HG02678 (cell line): ENCODE results near the gene CCSAP.
A peak's percentile ranks its signal among the peaks of the same experiment; 100 is the strongest.
"Not testable (repeated sequence)": the region's sequence is repeated elsewhere in the genome, so short reads cannot be mapped to it uniquely, and the experiment has no call there.

ENCODE experiments used
- ATAC-seq: cut with Tn5 transposase; IDR thresholded peaks from one replicate; pipeline ENCODE4 v1.9.1; 2021; ENCODE audit warnings: mild to moderate bottlenecking, moderate library complexity; ENCODE audit not compliant: unreplicated experiment

The CCSAP gene

GRCh38 chr1:229342656-229343569 lies at the start of gene CCSAP:
CCSAP (minus strand) TSS chr1:229343047; CDS start chr1:229342465, 582 bp downstream.
- ATAC-seq = peak; percentile 45

- no peak for ATAC-seq
These were observed 47.3 kb upstream of the CCSAP start for GRCh38 chr1:229390130-229390529.

GRCh38 chr1:229388897-229389580 lies 46.2 kb upstream of the CCSAP start:
- ATAC-seq = no peak

GRCh38 chr1:229385853-229386456 lies 43.1 kb upstream of the CCSAP start:
- no peak for ATAC-seq

- no peak for ATAC-seq
These were observed 42.0 kb upstream of the CCSAP start for GRCh38 chr1:229384822-229385221.

GRCh38 chr1:229383961-229384360 lies 41.1 kb upstream of the CCSAP start:
- ATAC-seq = no peak

DNA sequence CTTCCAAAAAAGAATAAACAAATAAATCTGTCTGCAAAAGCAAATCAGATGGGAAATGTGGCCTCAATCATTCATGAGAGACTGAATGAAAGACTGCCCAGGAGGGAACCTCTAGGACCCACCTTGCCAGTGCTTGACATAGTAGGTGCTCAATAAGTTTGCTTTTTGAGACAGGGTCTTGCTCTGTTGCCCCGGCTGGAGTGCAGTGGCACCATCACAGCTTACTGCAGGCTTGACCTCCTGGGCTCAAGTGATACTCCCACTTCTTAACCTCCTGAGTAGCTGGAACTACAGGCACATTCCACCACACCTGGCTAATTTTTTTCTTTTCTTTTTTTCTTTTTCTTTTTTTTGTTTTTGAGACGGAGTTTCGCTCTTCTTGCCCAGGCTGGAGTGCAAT lies 40.3 kb upstream of the CCSAP start:
- no peak for ATAC-seq

GRCh38 chr1:229381234-229381633 lies 38.4 kb upstream of the CCSAP start:
- ATAC-seq = no peak

DNA sequence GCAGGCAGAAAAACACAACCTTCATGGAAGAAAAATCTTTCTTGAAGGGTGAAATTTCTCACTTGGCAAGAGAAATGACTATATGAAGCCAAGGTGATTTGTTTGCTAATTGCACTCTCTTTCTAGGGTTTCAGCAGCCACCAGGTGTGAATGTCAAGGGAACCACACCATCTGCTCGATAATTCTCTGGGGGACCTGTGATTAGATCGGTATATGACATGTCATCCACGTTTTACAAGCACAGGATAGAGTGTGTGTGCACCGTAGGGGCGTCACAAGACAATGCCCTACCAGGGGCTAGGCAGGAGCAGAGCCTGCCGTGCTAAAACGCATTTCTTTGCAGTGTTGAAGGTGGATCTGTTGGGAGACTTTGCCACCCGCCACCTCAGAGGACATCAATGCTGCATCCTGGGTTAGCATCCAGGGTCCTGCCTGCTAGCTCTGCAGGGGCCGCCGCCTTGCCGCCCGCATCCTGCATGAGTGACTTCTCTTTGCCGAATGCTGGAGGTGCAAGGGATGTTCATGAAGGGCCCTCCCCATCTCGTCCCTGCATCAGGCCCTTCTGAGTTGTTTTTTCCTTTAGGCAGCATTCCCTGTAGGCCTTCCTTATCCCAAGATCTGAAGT lies 37.8 kb upstream of the CCSAP start:
- no peak for ATAC-seq

DNA sequence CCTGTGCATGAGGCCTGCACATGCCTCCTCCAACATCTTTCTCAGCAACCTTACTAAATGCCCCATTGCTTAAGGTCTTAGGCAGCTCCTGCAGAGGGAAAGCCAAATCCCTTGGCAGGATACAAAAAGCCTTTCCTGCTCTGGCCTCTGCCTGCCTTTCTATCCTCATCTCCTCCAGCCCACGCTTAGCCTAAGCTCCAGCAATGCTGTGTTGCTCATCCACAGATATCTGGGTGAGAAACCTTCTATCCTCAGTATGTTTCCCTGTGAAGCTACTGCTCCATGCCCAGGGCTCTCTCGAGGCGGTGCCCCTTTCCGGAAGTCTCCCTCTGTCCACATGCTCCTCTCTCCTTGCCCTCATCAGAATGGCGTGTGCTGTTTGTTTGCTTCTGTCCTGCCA lies 37.0 kb upstream of the CCSAP start:
- no peak for ATAC-seq

DNA sequence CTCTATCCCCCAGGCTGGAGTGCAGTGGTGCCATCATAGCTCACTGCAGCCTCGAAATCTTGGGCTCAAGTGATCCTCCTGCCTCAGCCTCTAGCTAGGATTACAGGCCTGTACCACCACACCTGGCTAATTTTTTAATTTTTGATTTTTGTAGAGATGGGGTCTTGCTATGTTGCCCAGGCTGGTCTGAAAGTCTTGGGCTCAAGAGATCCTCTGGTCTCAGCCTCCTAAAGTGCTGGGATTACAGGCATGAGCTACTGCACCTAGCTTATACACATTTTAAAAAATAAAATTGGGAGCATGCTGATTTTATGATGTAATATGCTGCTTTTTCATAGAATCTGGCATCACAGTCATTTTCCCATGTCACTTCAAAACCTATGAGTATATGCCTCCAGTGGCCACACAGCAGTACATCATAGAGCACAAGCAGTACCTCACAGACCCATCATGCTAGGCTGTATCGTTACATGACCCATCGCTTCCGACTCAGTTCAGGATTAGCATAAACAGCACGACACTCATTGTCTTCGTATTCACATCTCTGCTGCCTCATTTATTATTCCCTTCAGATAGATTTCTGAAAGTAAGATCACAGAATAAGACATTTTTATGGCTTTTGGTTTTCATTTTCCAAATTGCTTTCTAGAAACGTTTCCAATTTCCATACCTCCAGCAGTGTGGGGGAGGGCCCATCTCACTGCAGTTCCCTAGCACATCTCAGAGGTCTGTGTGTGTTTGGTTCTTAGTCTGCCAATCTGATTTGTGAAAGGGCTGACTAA lies 35.9 kb upstream of the CCSAP start:
- no peak for ATAC-seq

DNA sequence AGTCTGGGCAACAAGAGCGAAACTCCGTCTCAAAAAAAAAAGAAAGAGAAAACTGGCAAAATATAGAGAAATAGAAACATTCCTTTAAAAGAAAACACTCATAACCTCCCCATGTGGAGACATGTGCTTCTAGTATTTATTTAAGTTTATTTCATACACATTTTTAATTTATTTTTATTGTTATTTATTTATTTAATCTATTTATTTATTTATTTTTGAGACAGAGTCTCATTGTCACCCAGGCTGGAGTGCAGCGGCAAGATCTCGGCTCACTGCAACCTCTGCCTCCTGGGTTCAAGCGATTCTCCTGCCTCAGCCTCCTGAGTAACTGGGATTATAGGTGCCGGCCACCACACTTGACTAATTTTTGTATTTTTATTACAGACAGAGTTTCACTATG lies 35.2 kb upstream of the CCSAP start:
- not testable (repeated sequence) for ATAC-seq

DNA sequence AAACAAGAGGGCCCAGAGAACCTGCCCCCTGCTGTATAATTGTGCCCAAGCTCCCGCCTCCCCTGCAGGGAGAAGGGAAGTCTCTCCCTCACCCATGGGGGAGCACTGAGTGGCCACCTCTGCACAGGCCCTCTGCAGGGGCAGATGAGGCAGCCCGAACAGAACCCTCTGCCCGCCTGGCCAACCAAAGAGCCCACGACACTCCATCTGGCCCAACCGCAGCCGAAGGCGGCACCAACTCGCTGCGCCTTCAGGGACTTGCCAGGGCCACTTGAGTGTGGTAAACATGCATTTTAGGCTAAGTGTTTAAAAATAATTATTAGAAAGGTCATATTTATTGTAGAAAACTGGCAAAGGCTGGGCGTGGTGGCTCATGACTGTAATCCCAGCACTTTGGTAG lies 34.6 kb upstream of the CCSAP start:
- no peak for ATAC-seq

DNA sequence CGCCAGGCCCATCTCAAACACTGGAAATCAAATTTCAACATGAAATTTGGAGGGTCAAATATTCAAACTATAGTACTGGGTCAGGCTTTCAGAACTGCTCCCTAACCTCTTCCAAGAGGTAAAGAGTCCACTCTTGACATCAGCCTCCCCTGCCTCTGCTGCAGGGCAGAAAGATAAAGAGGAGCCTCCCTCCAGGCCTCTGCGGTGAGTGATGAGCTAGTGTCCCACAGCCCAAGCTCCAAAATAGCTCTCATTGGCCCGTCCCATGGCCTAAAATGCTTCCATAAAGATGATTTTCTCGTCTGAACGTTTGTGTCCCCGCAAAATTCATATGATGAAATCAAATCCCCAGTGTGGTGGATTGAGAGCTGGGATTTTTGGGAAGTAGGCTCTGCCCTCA lies 33.7 kb upstream of the CCSAP start:
- ATAC-seq = no peak

DNA sequence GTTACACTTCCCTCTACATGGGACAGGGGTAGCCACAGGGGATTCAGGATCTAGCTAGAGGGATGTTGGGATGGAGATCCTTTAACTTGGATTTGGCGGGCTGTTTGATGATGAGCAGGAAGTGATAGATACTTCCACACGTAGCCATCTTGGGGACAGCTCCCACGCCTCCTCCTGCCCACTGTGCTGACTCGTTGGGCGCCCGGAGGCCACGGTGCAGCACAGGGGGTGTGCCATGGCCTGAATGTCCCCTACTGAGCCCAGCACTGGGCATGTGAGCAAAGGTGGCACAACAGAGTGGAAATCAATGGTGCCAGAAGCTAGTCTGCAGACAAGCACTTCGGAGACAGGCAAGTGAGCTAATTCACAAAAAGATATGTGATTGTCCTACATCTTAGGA lies 31.6 kb upstream of the CCSAP start:
- no peak for ATAC-seq

DNA sequence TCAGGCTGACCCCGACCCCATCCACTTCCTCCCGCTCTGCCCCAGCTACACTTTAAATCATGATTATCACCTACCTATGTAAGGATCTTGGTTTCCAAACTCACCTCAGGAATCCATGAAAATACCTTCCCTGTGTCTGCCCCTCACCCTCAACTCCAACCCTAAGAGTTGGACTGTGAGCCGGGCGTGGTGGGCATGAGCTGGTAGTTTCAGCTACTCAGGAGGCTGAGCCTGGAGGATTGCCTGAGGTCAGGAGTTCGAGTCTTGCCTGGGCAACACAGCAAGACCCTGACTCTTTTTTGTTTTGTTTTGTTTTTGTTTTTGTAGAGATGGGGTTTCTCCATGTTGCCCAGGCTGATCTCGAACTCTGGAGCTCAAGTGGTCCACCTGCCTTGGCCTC lies 30.5 kb upstream of the CCSAP start:
- no peak for ATAC-seq

GRCh38 chr1:229372251-229372650 lies 29.4 kb upstream of the CCSAP start:
- ATAC-seq = no peak

DNA sequence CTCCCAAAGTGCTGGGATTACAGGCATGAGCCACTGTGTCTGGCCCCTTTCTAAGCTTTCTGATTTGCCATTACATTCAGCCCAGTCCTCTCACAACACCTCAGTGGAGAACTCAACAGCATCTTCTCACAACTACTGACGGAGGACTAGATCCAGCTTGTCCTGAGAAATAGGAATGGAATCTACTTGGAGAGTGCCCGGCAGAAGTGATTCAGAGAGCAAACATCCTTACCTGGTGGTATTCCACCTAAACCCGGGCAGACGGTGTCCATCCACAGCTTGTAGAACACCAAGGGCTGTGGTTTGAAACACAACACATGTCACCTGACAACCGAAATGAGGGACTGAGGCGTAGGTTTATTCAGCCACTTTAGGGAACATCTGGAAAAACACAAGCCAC lies 28.8 kb upstream of the CCSAP start:
- no peak for ATAC-seq

GRCh38 chr1:229370601-229371021 lies 27.8 kb upstream of the CCSAP start:
- ATAC-seq = no peak

DNA sequence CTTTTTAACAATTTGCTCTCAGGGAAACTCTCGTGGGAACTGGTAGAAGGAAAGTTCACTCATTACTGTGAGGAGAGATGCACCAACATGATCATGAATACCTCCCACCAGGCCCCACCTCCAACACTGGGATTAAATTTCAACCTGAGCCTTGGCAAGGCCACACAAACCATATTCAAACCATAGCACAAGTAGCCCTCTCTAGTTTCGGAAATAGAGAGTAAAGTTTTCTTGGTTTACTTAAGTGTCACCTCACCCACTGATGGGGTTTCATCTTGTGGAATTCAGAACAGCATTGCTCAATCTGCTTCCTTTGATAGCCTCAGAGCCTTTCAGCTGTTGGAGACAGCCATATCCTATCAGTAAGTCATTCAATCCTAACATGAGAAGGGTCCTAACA lies 25.5 kb upstream of the CCSAP start:
- ATAC-seq = peak; percentile 71

GRCh38 chr1:229365569-229365968 lies 22.7 kb upstream of the CCSAP start:
- no peak for ATAC-seq
